Lung (tissue), 12 donors: ENCODE measurements around the gene SCGB3A1. TPM values are rescaled to one million over a fixed set of nuclear protein-coding genes. Genes with fewer than 3 reads are reported as not detected.

Source experiments
- ATAC-seq: fragments of 200-7000 bp; cut with Tn5 transposase; one replicate; pipeline ENCODE4 v1.9.1; 2020; ENCODE audit warnings: moderate number of reproducible peaks; ENCODE audit not compliant: insufficient read depth, low FRiP score
- DNase-seq, 3 donors: peaks; one replicate each; pipeline ENCODE4 v3.0.0-alpha.2; 2013 to 2017
- H3K27ac ChIP-seq, 2 donors: one replicate each; pipeline ENCODE4 v1.5.1; 2013; ENCODE audit warnings: mild to moderate bottlenecking in 2 of 2, moderate library complexity in 2 of 2, control low read depth in 1 of 2, inconsistent platforms in 1 of 2, low read depth in 1 of 2, low read length in 1 of 2
- H3K27me3 ChIP-seq, 3 donors: one replicate each; pipeline ENCODE4 v1.5.1; 2013; ENCODE audit warnings: low read length in 2 of 3; ENCODE audit not compliant: control insufficient read depth in 3 of 3, insufficient read depth in 3 of 3
- H3K36me3 ChIP-seq, 4 donors: one replicate each; pipeline ENCODE4 v1.5.1; 2013; ENCODE audit warnings: low read length in 4 of 4, mild to moderate bottlenecking in 1 of 4, moderate library complexity in 1 of 4; ENCODE audit not compliant: control insufficient read depth in 4 of 4, insufficient read depth in 4 of 4
- H3K4me1 ChIP-seq, 5 donors: one replicate each; pipeline ENCODE4 v1.5.1; 2013; ENCODE audit warnings: low read length in 5 of 5, mild to moderate bottlenecking in 2 of 5, moderate library complexity in 1 of 5; ENCODE audit not compliant: control insufficient read depth in 5 of 5, insufficient read depth in 5 of 5
- H3K4me3 ChIP-seq: one replicate; pipeline ENCODE4 v1.5.1; 2013; ENCODE audit warnings: mild to moderate bottlenecking, control low read depth, moderate library complexity
- H3K9ac ChIP-seq, 2 donors: one replicate each; pipeline ENCODE4 v1.5.1; 2013; ENCODE audit warnings: low read length in 2 of 2, control low read depth in 1 of 2; ENCODE audit not compliant: insufficient read depth in 1 of 2
- H3K9me3 ChIP-seq, 4 donors: one replicate each; pipeline ENCODE4 v1.5.1; 2013; ENCODE audit warnings: low read length in 3 of 4, mild to moderate bottlenecking in 1 of 4, moderate library complexity in 1 of 4; ENCODE audit not compliant: control insufficient read depth in 4 of 4, insufficient read depth in 3 of 4
- CTCF ChIP-seq: IDR thresholded peaks from 2 replicates; pipeline ENCODE4 v1.5.1; 2012; ENCODE audit warnings: mild to moderate bottlenecking; ENCODE audit errors: control extremely low read depth, extremely low read depth
- WGBS, 2 donors: extraction: QIAGEN DNeasy Blood & Tissue Kit; methylation state at CpG; one replicate each; pipeline ENCODE4 v1.1.7; 2013; 5-methylcytosine and 5-hydroxymethylcytosine counted together
- polyA plus RNA-seq, 2 donors: library from polyadenylated mRNA; stranded (reverse); fragments of 200-250 nt; gene quantifications; one replicate each; pipeline ENCODE4 v1.2.1, GENCODE V29; 2013
- total RNA-seq, 2 donors: library from RNA; depleted of rRNA in 1 of 2; stranded (reverse); fragments of >200 nt in 1 of 2; gene quantifications; one replicate each; pipeline ENCODE4 v1.2.1, GENCODE V29; 2014 to 2021
- donor health status: control.
- donor health status: control.
- donor health status: Bipolar disorder and iron deficiency.
- donor health status: healthy.
- donor health status: DM: yes; HTN: yes; CAD: no.

SCGB3A1 gene
- total and polyA plus RNA-seq, 4 donors, result 119 to 3,799 (median 1,024) TPM

- Histone ChIP-seq H3K9ac (no peak overlapping the region), H3K9me3 (peaks cover 0 to 3% (median 0%) of the 10 kb centered on the region in 4 donors), H3K36me3 (no peaks in the 10 kb centered on the region), H3K27me3 (peaks cover 0 to 23% (median 12%) of the 10 kb centered on the region in 3 donors), H3K4me3 (no peak overlapping the region), H3K27ac (no peak overlapping the region), H3K4me1 (peaks cover 0 to 17% (median 0%) of the 10 kb centered on the region in 5 donors)
- no peak for ATAC-seq
- WGBS, 2 donors, result 89 to 92% methylated on average over 10 of the region's 10 CpGs
- no peak for DNase-seq
- no peak for TF ChIP-seq CTCF
Observed at GRCh38 chr5:180586870-180587269, 4.4 kb downstream of the SCGB3A1 start.

- peaks cover 0 to 11% (median 0%) of the 10 kb centered on the region in 5 donors for H3K4me1 ChIP-seq
- no peak overlapping the region for H3K9ac ChIP-seq
- no peak overlapping the region for H3K27ac ChIP-seq
- H3K4me3 ChIP-seq, result no peak overlapping the region
- no peak for TF ChIP-seq CTCF
- ATAC-seq (no peak), DNase-seq (no peak)
- H3K36me3 ChIP-seq, result no peaks in the 10 kb centered on the region
- peaks cover 0 to 3% (median 0%) of the 10 kb centered on the region in 4 donors for H3K9me3 ChIP-seq
- WGBS, 2 donors, result 86 to 87% methylated on average over 3 of the region's 3 CpGs
- peaks cover 0 to 23% (median 6%) of the 10 kb centered on the region in 3 donors for H3K27me3 ChIP-seq
Observed at GRCh38 chr5:180586204-180586603, 5.1 kb downstream of the SCGB3A1 start.

GRCh38 chr5:180583738-180584137 is 7.6 kb downstream of the SCGB3A1 start:
- no peak for DNase-seq
- Histone ChIP-seq H3K9ac (no peak overlapping the region), H3K9me3 (no peaks in the 10 kb centered on the region), H3K27ac (no peak overlapping the region), H3K36me3 (no peaks in the 10 kb centered on the region), H3K4me1 (no peaks in the 10 kb centered on the region), H3K4me3 (no peak overlapping the region), H3K27me3 (peaks cover 0 to 10% (median 0%) of the 10 kb centered on the region in 3 donors)
- 66 to 67% methylated on average over 2 of the region's 2 CpGs for WGBS, 2 donors
- no peak for ATAC-seq
- no peak for TF ChIP-seq CTCF

GRCh38 chr5:180580681-180581080 is 10.6 kb downstream of the SCGB3A1 start:
- ATAC-seq, result no peak
- Histone ChIP-seq H3K27ac (no peak overlapping the region), H3K27me3 (no peaks in the 10 kb centered on the region), H3K4me3 (no peak overlapping the region), H3K36me3 (peaks cover 0 to 12% (median 9%) of the 10 kb centered on the region in 4 donors), H3K4me1 (no peaks in the 10 kb centered on the region), H3K9ac (no peak overlapping the region), H3K9me3 (no peaks in the 10 kb centered on the region)
- no peak for DNase-seq
- 87 to 91% methylated on average over 6 of the region's 6 CpGs for WGBS, 2 donors
- TF ChIP-seq CTCF, result no peak
